ENCODE data around the gene SLC25A27. TPM values are rescaled to one million over a fixed set of nuclear protein-coding genes. Genes with fewer than 3 reads are reported as not detected.

Gene SLC25A27, protein sequence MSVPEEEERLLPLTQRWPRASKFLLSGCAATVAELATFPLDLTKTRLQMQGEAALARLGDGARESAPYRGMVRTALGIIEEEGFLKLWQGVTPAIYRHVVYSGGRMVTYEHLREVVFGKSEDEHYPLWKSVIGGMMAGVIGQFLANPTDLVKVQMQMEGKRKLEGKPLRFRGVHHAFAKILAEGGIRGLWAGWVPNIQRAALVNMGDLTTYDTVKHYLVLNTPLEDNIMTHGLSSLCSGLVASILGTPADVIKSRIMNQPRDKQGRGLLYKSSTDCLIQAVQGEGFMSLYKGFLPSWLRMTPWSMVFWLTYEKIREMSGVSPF
- 33.8 to 40.5 TPM (median 34.6 TPM) in 3 replicates for total RNA-seq

DNA sequence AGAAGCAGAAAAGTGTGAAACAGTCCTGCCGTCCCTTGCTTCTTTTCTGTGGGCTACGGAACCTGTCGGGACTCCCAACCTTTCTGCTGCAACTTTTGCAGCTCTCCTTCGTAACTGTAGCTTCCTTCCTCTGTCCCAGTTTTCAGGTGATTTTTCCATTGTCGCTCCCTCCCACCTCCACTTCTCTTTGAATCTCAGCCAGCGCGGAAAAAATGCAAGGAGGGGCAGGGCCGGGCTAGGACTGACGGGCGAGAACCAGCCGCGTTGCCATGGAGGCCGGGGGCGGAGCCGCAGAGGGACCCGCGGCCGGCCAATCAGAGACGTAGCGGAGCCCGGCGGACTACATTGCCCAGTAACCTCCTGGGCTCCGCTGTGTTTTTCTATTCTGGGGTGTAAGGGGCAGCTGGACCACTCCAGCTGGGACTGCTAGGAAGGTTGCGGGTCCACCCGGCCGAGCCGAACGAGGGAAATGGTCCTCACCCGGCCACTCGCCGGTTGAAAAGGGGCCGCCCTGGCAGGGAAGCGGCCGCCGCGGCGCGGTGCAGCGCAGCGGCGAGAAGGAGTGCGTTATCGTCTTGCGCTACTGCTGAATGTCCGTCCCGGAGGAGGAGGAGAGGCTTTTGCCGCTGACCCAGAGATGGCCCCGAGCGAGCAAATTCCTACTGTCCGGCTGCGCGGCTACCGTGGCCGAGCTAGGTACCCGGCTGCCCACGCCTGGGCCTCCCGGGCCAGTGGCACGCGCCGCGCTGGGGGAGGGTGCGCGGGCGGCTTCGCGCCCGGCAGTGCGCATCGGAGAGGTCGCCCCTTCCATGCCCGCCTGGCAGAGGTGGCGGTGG, at the start of gene SLC25A27, which contains the start of gene CYP39A1:
Gene SLC25A27, plus strand, starts transcription at position 373 of the 836 bp plus-strand sequence. Its CDS starts 218 bp downstream, at position 591.
Gene CYP39A1, minus strand, starts transcription at position 216 of the 836 bp plus-strand sequence. CDS start 236 bp downstream, outside the sequence.
- TF ChIP-seq, protein P1, sequence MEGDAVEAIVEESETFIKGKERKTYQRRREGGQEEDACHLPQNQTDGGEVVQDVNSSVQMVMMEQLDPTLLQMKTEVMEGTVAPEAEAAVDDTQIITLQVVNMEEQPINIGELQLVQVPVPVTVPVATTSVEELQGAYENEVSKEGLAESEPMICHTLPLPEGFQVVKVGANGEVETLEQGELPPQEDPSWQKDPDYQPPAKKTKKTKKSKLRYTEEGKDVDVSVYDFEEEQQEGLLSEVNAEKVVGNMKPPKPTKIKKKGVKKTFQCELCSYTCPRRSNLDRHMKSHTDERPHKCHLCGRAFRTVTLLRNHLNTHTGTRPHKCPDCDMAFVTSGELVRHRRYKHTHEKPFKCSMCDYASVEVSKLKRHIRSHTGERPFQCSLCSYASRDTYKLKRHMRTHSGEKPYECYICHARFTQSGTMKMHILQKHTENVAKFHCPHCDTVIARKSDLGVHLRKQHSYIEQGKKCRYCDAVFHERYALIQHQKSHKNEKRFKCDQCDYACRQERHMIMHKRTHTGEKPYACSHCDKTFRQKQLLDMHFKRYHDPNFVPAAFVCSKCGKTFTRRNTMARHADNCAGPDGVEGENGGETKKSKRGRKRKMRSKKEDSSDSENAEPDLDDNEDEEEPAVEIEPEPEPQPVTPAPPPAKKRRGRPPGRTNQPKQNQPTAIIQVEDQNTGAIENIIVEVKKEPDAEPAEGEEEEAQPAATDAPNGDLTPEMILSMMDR (IDR thresholded peaks at IDR 0.05; ENCODE audit: unreplicated experiment): no peak
- peaks cover 23% of the 10 kb centered on the region for H3K4me1 Mint-ChIP-seq
- H3K27ac Mint-ChIP-seq: peak within 1 kb of the TSS; percentile 97
- DNase-seq (ENCODE audit: low spot score in 2 of 2, unreplicated experiment in 2 of 2): peak; percentile 85 to 93
- no peaks in the 10 kb centered on the region for H3K9me3 Mint-ChIP-seq
- H3K4me3 Mint-ChIP-seq: peak within 1 kb of the TSS; percentile 99
- H3K36me3 Mint-ChIP-seq: peaks cover 10% of the 10 kb centered on the region
- H3K27me3 Mint-ChIP-seq (ENCODE audit: low read depth): peaks cover 21% of the 10 kb centered on the region

- TF ChIP-seq, protein P1 (IDR thresholded peaks at IDR 0.05; ENCODE audit: unreplicated experiment): no peak
- H3K36me3 Mint-ChIP-seq: peaks cover 10% of the 10 kb centered on the region
- H3K4me3 Mint-ChIP-seq: no peak overlapping the region
- no peak for DNase-seq (ENCODE audit: low spot score in 2 of 2, unreplicated experiment in 2 of 2)
- no peaks in the 10 kb centered on the region for H3K9me3 Mint-ChIP-seq
- no peaks in the 10 kb centered on the region for H3K27me3 Mint-ChIP-seq (ENCODE audit: low read depth)
- peaks cover 3% of the 10 kb centered on the region for H3K4me1 Mint-ChIP-seq
- H3K27ac Mint-ChIP-seq: no peak overlapping the region
Observed at GRCh38 chr6:46605091-46605797, 47.5 kb upstream of the SLC25A27 start.

GRCh38 chr6:46606338-46606737, 46.4 kb upstream of the SLC25A27 start:
- Mint-ChIP-seq H3K4me3 (no peak overlapping the region), H3K36me3 (peaks cover 6% of the 10 kb centered on the region), H3K9me3 (no peaks in the 10 kb centered on the region), H3K4me1 (peaks cover 3% of the 10 kb centered on the region), H3K27me3 (ENCODE audit: low read depth) (no peaks in the 10 kb centered on the region), H3K27ac (no peak overlapping the region)
- TF ChIP-seq, protein P1 (IDR thresholded peaks at IDR 0.05; ENCODE audit: unreplicated experiment): no peak
- DNase-seq (ENCODE audit: low spot score in 2 of 2, unreplicated experiment in 2 of 2): no peak

GRCh38 chr6:46610862-46611553, 41.8 kb upstream of the SLC25A27 start:
- H3K4me1 Mint-ChIP-seq: peaks cover 3% of the 10 kb centered on the region
- TF ChIP-seq, protein P1 (IDR thresholded peaks at IDR 0.05; ENCODE audit: unreplicated experiment): no peak
- peaks cover 2% of the 10 kb centered on the region for H3K36me3 Mint-ChIP-seq
- DNase-seq (ENCODE audit: low spot score in 2 of 2, unreplicated experiment in 2 of 2): no peak
- H3K27me3 Mint-ChIP-seq (ENCODE audit: low read depth): no peaks in the 10 kb centered on the region
- no peak overlapping the region for H3K27ac Mint-ChIP-seq
- no peak overlapping the region for H3K4me3 Mint-ChIP-seq
- H3K9me3 Mint-ChIP-seq: no peaks in the 10 kb centered on the region

DNA sequence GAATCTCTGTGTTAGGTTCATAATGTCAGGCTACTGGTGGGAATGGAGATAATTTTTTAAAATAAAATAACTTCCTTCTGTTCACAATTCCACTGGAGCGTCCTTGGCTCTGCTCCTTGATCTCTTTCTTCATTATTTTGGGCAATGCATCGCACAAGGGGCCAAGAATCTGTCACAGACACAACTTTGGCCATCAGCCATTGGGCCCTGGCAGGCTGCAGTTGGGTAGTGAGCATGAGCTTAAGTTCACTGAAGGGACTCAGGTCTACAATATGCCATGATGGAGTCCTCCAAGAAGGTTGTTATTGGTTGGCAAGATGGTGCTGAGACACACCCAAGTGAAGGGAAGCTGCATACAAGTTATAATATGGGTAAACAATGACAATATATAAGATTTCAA, 40.1 kb upstream of the SLC25A27 start:
- Mint-ChIP-seq H3K27ac (no peak overlapping the region), H3K9me3 (no peaks in the 10 kb centered on the region), H3K4me1 (no peaks in the 10 kb centered on the region), H3K4me3 (no peak overlapping the region), H3K36me3 (peaks cover 2% of the 10 kb centered on the region), H3K27me3 (ENCODE audit: low read depth) (no peaks in the 10 kb centered on the region)
- no peak for DNase-seq (ENCODE audit: low spot score in 2 of 2, unreplicated experiment in 2 of 2)
- TF ChIP-seq, protein P1 (IDR thresholded peaks at IDR 0.05; ENCODE audit: unreplicated experiment): no peak
